Measurements from ENCODE around the gene NTSR1.

Gene NTSR1

DNA sequence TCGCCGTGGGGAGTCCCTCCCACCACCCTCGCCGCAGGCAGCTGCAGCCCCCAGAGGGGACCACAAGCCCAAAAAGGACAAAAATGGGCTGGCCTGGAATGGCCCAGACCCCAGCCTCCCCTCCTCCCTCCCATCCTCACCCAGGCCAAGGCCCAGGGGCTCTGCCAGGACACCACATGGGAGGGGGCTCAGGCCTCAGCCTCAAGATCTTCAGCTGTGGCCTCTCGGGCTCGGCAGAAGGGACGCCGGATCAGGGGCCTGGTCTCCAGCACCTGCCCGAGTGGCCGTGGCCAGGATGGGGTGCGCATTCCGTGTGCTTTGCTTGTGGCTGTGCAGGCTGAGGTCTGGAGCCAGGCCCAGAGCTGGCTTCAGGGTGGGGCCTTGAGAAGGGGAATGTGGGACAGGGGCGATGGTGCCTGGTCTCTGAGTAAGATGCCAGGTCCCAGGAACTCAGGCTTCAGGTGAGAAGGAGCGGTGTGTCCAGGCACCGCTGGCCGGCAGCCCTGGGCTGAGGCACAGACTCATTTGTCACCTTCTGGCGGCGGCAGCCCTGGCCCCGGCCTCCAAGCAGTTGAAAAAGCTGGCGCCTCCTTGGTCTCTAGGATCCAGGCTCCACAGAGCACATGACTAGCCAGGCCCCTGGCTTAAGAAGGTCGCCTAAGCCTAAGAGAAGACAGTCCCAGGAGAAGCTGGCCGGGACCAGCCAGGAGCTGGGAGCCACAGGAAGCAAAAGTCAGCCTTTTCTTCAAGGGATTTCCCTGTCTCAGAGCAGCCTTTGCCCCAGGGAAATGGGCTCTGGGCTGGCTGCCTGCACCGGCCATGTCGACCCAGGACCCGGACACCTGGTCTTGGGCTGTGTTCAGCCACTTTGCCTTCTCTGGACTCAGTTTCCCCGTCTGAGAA lies 52.5 kb downstream of the NTSR1 start:
- TF ChIP-seq CTCF (IDR thresholded peaks at IDR 0.05; ENCODE audit: low read length, missing control alignments) = no peak
- no peak for DNase-seq (ENCODE audit: low read depth)

DNA sequence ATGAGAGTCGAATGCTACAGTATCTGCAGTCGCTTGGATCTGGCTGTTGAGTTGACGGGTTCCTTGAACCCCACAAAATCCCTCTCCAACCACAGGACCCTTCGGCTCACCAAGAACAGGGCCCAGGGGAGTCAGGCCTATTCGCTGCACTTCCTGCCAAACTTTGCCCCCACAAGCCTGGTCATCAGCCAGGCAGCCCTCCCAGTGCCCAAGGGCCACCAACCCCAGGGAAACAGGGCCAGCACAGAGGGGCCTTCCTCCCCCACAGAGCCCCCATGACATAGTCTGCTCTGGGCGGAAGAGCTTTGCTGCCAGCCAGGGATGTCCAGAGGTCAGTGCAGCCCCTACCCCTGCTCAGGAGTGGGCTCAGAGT lies 53.1 kb downstream of the NTSR1 start:
- no peak overlapping the region for H3K4me3 ChIP-seq (replicated peaks; ENCODE audit: low read depth, low read length)
- no peak for TF ChIP-seq CTCF (IDR thresholded peaks at IDR 0.05; ENCODE audit: low read length, missing control alignments)
- no peak for DNase-seq (ENCODE audit: low read depth)

More for the DNA sequence above, 52.5 kb downstream of the NTSR1 start:
- H3K4me3 ChIP-seq (replicated peaks; ENCODE audit: low read depth, low read length) = no peak overlapping the region

- H3K4me3 ChIP-seq (replicated peaks; ENCODE audit: low read depth, low read length) = no peak overlapping the region
- DNase-seq (ENCODE audit: low read depth) = no peak
- no peak for TF ChIP-seq CTCF (IDR thresholded peaks at IDR 0.05; ENCODE audit: low read length, missing control alignments)
Measured at GRCh38 chr20:62762376-62762775, 53.7 kb downstream of the NTSR1 start.

- no peak for TF ChIP-seq CTCF (IDR thresholded peaks at IDR 0.05; ENCODE audit: low read length, missing control alignments)
- H3K4me3 ChIP-seq (replicated peaks; ENCODE audit: low read depth, low read length) = no peak overlapping the region
- DNase-seq (ENCODE audit: low read depth) = no peak
Measured at GRCh38 chr20:62762801-62763368, 54.2 kb downstream of the NTSR1 start.

GRCh38 chr20:62763404-62763803 lies 54.8 kb downstream of the NTSR1 start:
- DNase-seq (ENCODE audit: low read depth) = no peak
- TF ChIP-seq CTCF (IDR thresholded peaks at IDR 0.05; ENCODE audit: low read length, missing control alignments) = no peak
- H3K4me3 ChIP-seq (replicated peaks; ENCODE audit: low read depth, low read length) = no peak overlapping the region

GRCh38 chr20:62764156-62764935 lies 55.7 kb downstream of the NTSR1 start:
- H3K4me3 ChIP-seq (replicated peaks; ENCODE audit: low read depth, low read length) = no peak overlapping the region
- no peak for DNase-seq (ENCODE audit: low read depth)
- TF ChIP-seq CTCF (IDR thresholded peaks at IDR 0.05; ENCODE audit: low read length, missing control alignments) = no peak
